MCF 10A (cell line): ENCODE measurements around the gene NR1H4. TPM values are rescaled to one million over a fixed set of nuclear protein-coding genes. Genes with fewer than 3 reads are reported as not detected.
"Not testable (repeated sequence)": the region's sequence is repeated elsewhere in the genome, so short reads cannot be mapped to it uniquely, and the experiment has no call there.

Experiments
- BruUV-seq: library from RNA; stranded (reverse); fragments of 400-500 nt; replicated peaks from 2 replicates; lab custom pipeline; 2021; lab: Mats Ljungman, UMichigan
- CTCF ChIA-PET: fragments of 300-600 bp; sonication (Branson Sonifier 250); formaldehyde crosslinking; extraction: SDS; loops from one replicate; lab custom pipeline; 2021; ENCODE audit warnings: antibody characterized with exemption, inconsistent platforms; lab: Yijun Ruan, JAX
- POLR2A ChIA-PET: fragments of 300-600, 350-650 bp; sonication (Branson Sonifier 250); formaldehyde crosslinking; extraction: SDS; loops from one replicate; lab custom pipeline; 2020; ENCODE audit warnings: antibody characterized with exemption, inconsistent platforms; lab: Yijun Ruan, JAX
- DNase-seq: peaks from one replicate; pipeline ENCODE4 v3.0.0-alpha.2; 2018; ENCODE audit not compliant: unreplicated experiment
- H3K27ac Mint-ChIP-seq: one replicate; pipeline ENCODE4 v1.8.0; 2022; ENCODE audit warnings: mild to moderate bottlenecking, low read depth, mixed read lengths; ENCODE audit not compliant: unreplicated experiment
- H3K27me3 Mint-ChIP-seq: one replicate; pipeline ENCODE4 v1.8.0; 2022; ENCODE audit warnings: mixed read lengths; ENCODE audit not compliant: insufficient read depth, unreplicated experiment
- H3K36me3 Mint-ChIP-seq: one replicate; pipeline ENCODE4 v1.8.0; 2022; ENCODE audit warnings: mild to moderate bottlenecking, moderate library complexity, mixed read lengths; ENCODE audit not compliant: insufficient read depth, unreplicated experiment
- H3K4me1 Mint-ChIP-seq: one replicate; pipeline ENCODE4 v1.8.0; 2022; ENCODE audit warnings: mixed read lengths; ENCODE audit not compliant: insufficient read depth, unreplicated experiment
- H3K4me3 Mint-ChIP-seq: one replicate; pipeline ENCODE4 v1.8.0; 2022; ENCODE audit warnings: mild to moderate bottlenecking, moderate library complexity, mixed read lengths; ENCODE audit not compliant: unreplicated experiment
- H3K9me3 Mint-ChIP-seq: one replicate; pipeline ENCODE4 v1.8.0; 2022; ENCODE audit warnings: mixed read lengths; ENCODE audit not compliant: unreplicated experiment
- CTCF ChIP-seq: fragments of 200-600 bp; IDR thresholded peaks from one replicate; pipeline ENCODE4 v1.8.0; 2022; ENCODE audit warnings: antibody characterized with exemption, mild to moderate bottlenecking; ENCODE audit not compliant: unreplicated experiment
- intact Hi-C: fragments of 100-400 bp; cut with micrococcal nuclease; formaldehyde crosslinking; loops from 2 replicates; pipeline ENCODE4 v1.14.1; 2022
- total RNA-seq: library from RNA; stranded (reverse); gene quantifications from 2 replicates; pipeline ENCODE4 v1.2.3, GENCODE V29; 2022

Gene NR1H4
- total RNA-seq, 1 experiment from 2014 or later = not detected

GRCh38 chr12:100494538-100494937 lies 20.9 kb downstream of the NR1H4 start:
- no peaks in the 10 kb centered on the region for H3K27me3 Mint-ChIP-seq
- H3K4me1 Mint-ChIP-seq = peaks cover 11% of the 10 kb centered on the region
- H3K36me3 Mint-ChIP-seq = no peaks in the 10 kb centered on the region
- CTCF ChIA-PET = interaction anchor here (0.5 kb wide), 1 partner anchor 146 kb away, joined by 3 read pairs; no protein-coding TSS in a partner anchor
- no peak overlapping the region for H3K27ac Mint-ChIP-seq
- no peak for TF ChIP-seq CTCF
- DNase-seq = no peak
- BruUV-seq = no TSS peak
- no peaks in the 10 kb centered on the region for H3K9me3 Mint-ChIP-seq
- no peak overlapping the region for H3K4me3 Mint-ChIP-seq
- intact Hi-C loops = no loop called here
- POLR2A ChIA-PET = no interaction called here

GRCh38 chr12:100497105-100497795 lies 23.6 kb downstream of the NR1H4 start:
- no peaks in the 10 kb centered on the region for H3K27me3 Mint-ChIP-seq
- H3K4me3 Mint-ChIP-seq = no peak overlapping the region
- BruUV-seq = no TSS peak
- no peak for TF ChIP-seq CTCF
- ChIA-PET POLR2A (interaction anchor here (0.9 kb wide), 1 partner anchor 69 kb away, joined by 4 read pairs; no protein-coding TSS in a partner anchor), CTCF (no interaction called here)
- H3K9me3 Mint-ChIP-seq = peaks cover under 1% of the 10 kb centered on the region
- no peak for DNase-seq
- no peaks in the 10 kb centered on the region for H3K36me3 Mint-ChIP-seq
- no peak overlapping the region for H3K27ac Mint-ChIP-seq
- intact Hi-C loops = no loop called here
- H3K4me1 Mint-ChIP-seq = peaks cover 11% of the 10 kb centered on the region

- H3K4me3 Mint-ChIP-seq = no peak overlapping the region
- peaks cover 9% of the 10 kb centered on the region for H3K4me1 Mint-ChIP-seq
- ChIA-PET POLR2A (interaction anchor here (0.9 kb wide), 1 partner anchor 69 kb away, joined by 4 read pairs; no protein-coding TSS in a partner anchor), CTCF (no interaction called here)
- no peak for TF ChIP-seq CTCF
- BruUV-seq = no TSS peak
- H3K27me3 Mint-ChIP-seq = no peaks in the 10 kb centered on the region
- H3K36me3 Mint-ChIP-seq = no peaks in the 10 kb centered on the region
- intact Hi-C loops = no loop called here
- peaks cover 5% of the 10 kb centered on the region for H3K9me3 Mint-ChIP-seq
- no peak overlapping the region for H3K27ac Mint-ChIP-seq
- DNase-seq = no peak
Observed at GRCh38 chr12:100498141-100498540, 24.5 kb downstream of the NR1H4 start.

GRCh38 chr12:100499416-100499815 lies 25.8 kb downstream of the NR1H4 start:
- CTCF ChIA-PET = interaction anchor here (0.5 to 0.6 kb wide), 2 partner anchors 8 to 774 kb away, joined by 3 read pairs; no protein-coding TSS in a partner anchor
- no TSS peak for BruUV-seq
- TF ChIP-seq CTCF = no peak
- POLR2A ChIA-PET = no interaction called here
- Mint-ChIP-seq H3K4me1 (no peaks in the 10 kb centered on the region), H3K9me3 (peaks cover 5% of the 10 kb centered on the region), H3K27me3 (no peaks in the 10 kb centered on the region), H3K36me3 (no peaks in the 10 kb centered on the region), H3K4me3 (no peak overlapping the region), H3K27ac (no peak overlapping the region)
- DNase-seq = peak; percentile 10
- intact Hi-C loops = no loop called here

GRCh38 chr12:100502718-100503117 lies 29.1 kb downstream of the NR1H4 start:
- H3K4me3 Mint-ChIP-seq, POLR2A ChIA-PET, H3K4me1 Mint-ChIP-seq, H3K27me3 Mint-ChIP-seq, intact Hi-C loops, DNase-seq, H3K27ac Mint-ChIP-seq, H3K9me3 Mint-ChIP-seq, H3K36me3 Mint-ChIP-seq, BruUV-seq: not testable (repeated sequence)
- CTCF ChIA-PET = interaction anchor here (0.6 kb wide), 1 partner anchor 1065 kb away, joined by 3 read pairs; no protein-coding TSS in a partner anchor
